ENCODE results near the gene SBF2.
"Not testable (repeated sequence)": the region's sequence is repeated elsewhere in the genome, so short reads cannot be mapped to it uniquely, and the experiment has no call there.

The SBF2 gene

GRCh38 chr11:10265936-10266335 lies 28.1 kb downstream of the SBF2 start:
- Histone ChIP-seq H3K79me1 (ENCODE audit: low read length) (peaks cover 4% of the 10 kb centered on the region), H2BK5ac (ENCODE audit: low read length) (no peak overlapping the region), H3K36me3 (ENCODE audit: control insufficient read depth, insufficient read depth, low read length) (no peaks in the 10 kb centered on the region), H3K4me3 (ENCODE audit: low read length) (no peak overlapping the region), H3K9ac (ENCODE audit: low read length) (no peak overlapping the region), H3K56ac (ENCODE audit: low read length) (no peak overlapping the region), H3K23ac (ENCODE audit: low read length) (no peak overlapping the region), H3K4me2 (ENCODE audit: low read length) (no peak overlapping the region), H2BK15ac (replicated peaks; ENCODE audit: low read depth) (no peak overlapping the region), H3K27me3 (ENCODE audit: insufficient read depth, low read length, poor library complexity) (no peaks in the 10 kb centered on the region), H3K18ac (ENCODE audit: low read length) (no peak overlapping the region), H3K27ac (ENCODE audit: low read depth, low read length) (no peak overlapping the region), H3K4me1 (ENCODE audit: control insufficient read depth, low read depth, low read length) (no peaks in the 10 kb centered on the region), H3K4ac (ENCODE audit: low read depth, low read length) (no peak overlapping the region), H3K79me2 (ENCODE audit: control insufficient read depth, insufficient read depth, low read length) (no peaks in the 10 kb centered on the region), H4K5ac (ENCODE audit: low read length) (no peak overlapping the region), H2BK120ac (ENCODE audit: low read depth, low read length) (no peak overlapping the region), H2AK5ac (ENCODE audit: low read length) (no peak overlapping the region), H4K8ac (ENCODE audit: low read depth, low read length) (no peak overlapping the region)
- DNase-seq: no peak
- no CpG with 5 or more reads among the region's 3 CpGs for WGBS (ENCODE audit: extremely low coverage, insufficient coverage, low lambda C conversion rate)

GRCh38 chr11:10264716-10265115 lies 29.3 kb downstream of the SBF2 start:
- not testable (repeated sequence) for H3K79me1 ChIP-seq (ENCODE audit: low read length); H3K27ac ChIP-seq (ENCODE audit: low read depth, low read length); H3K18ac ChIP-seq (ENCODE audit: low read length); H3K79me2 ChIP-seq (ENCODE audit: control insufficient read depth, insufficient read depth, low read length); H2BK120ac ChIP-seq (ENCODE audit: low read depth, low read length); H3K56ac ChIP-seq (ENCODE audit: low read length); H3K4me2 ChIP-seq (ENCODE audit: low read length); H3K36me3 ChIP-seq (ENCODE audit: control insufficient read depth, insufficient read depth, low read length); H3K4ac ChIP-seq (ENCODE audit: low read depth, low read length); H3K9ac ChIP-seq (ENCODE audit: low read length); DNase-seq; H3K4me1 ChIP-seq (ENCODE audit: control insufficient read depth, low read depth, low read length); H2BK15ac ChIP-seq (replicated peaks; ENCODE audit: low read depth); H3K27me3 ChIP-seq (ENCODE audit: insufficient read depth, low read length, poor library complexity); H4K8ac ChIP-seq (ENCODE audit: low read depth, low read length); H2AK5ac ChIP-seq (ENCODE audit: low read length); H3K4me3 ChIP-seq (ENCODE audit: low read length); H4K5ac ChIP-seq (ENCODE audit: low read length); H2BK5ac ChIP-seq (ENCODE audit: low read length); H3K23ac ChIP-seq (ENCODE audit: low read length)
- no CpG with 5 or more reads among the region's 3 CpGs for WGBS (ENCODE audit: extremely low coverage, insufficient coverage, low lambda C conversion rate)

GRCh38 chr11:10263929-10264328 lies 30.1 kb downstream of the SBF2 start:
- H3K79me1 ChIP-seq (ENCODE audit: low read length): peaks cover 4% of the 10 kb centered on the region
- H4K8ac ChIP-seq (ENCODE audit: low read depth, low read length): no peak overlapping the region
- no peak overlapping the region for H3K9ac ChIP-seq (ENCODE audit: low read length)
- DNase-seq: peak; percentile 68
- no peak overlapping the region for H3K4me3 ChIP-seq (ENCODE audit: low read length)
- no peak overlapping the region for H3K27ac ChIP-seq (ENCODE audit: low read depth, low read length)
- H3K18ac ChIP-seq (ENCODE audit: low read length): no peak overlapping the region
- no peaks in the 10 kb centered on the region for H3K79me2 ChIP-seq (ENCODE audit: control insufficient read depth, insufficient read depth, low read length)
- H3K56ac ChIP-seq (ENCODE audit: low read length): no peak overlapping the region
- no peak overlapping the region for H3K4ac ChIP-seq (ENCODE audit: low read depth, low read length)
- H2AK5ac ChIP-seq (ENCODE audit: low read length): no peak overlapping the region
- H3K23ac ChIP-seq (ENCODE audit: low read length): no peak overlapping the region
- H2BK5ac ChIP-seq (ENCODE audit: low read length): no peak overlapping the region
- no peaks in the 10 kb centered on the region for H3K27me3 ChIP-seq (ENCODE audit: insufficient read depth, low read length, poor library complexity)
- no peak overlapping the region for H4K5ac ChIP-seq (ENCODE audit: low read length)
- H2BK120ac ChIP-seq (ENCODE audit: low read depth, low read length): no peak overlapping the region
- no peak overlapping the region for H3K4me2 ChIP-seq (ENCODE audit: low read length)
- H2BK15ac ChIP-seq (replicated peaks; ENCODE audit: low read depth): no peak overlapping the region
- no peaks in the 10 kb centered on the region for H3K4me1 ChIP-seq (ENCODE audit: control insufficient read depth, low read depth, low read length)
- H3K36me3 ChIP-seq (ENCODE audit: control insufficient read depth, insufficient read depth, low read length): no peaks in the 10 kb centered on the region

- Histone ChIP-seq H3K4me3 (ENCODE audit: low read length) (no peak overlapping the region), H2AK5ac (ENCODE audit: low read length) (no peak overlapping the region), H3K36me3 (ENCODE audit: control insufficient read depth, insufficient read depth, low read length) (no peaks in the 10 kb centered on the region), H3K4me1 (ENCODE audit: control insufficient read depth, low read depth, low read length) (no peaks in the 10 kb centered on the region), H3K79me2 (ENCODE audit: control insufficient read depth, insufficient read depth, low read length) (no peaks in the 10 kb centered on the region), H3K56ac (ENCODE audit: low read length) (no peak overlapping the region), H3K27me3 (ENCODE audit: insufficient read depth, low read length, poor library complexity) (no peaks in the 10 kb centered on the region), H4K5ac (ENCODE audit: low read length) (no peak overlapping the region), H3K27ac (ENCODE audit: low read depth, low read length) (no peak overlapping the region), H3K79me1 (ENCODE audit: low read length) (peaks cover 5% of the 10 kb centered on the region), H3K18ac (ENCODE audit: low read length) (no peak overlapping the region), H3K23ac (ENCODE audit: low read length) (no peak overlapping the region), H3K4ac (ENCODE audit: low read depth, low read length) (no peak overlapping the region), H2BK15ac (replicated peaks; ENCODE audit: low read depth) (no peak overlapping the region), H2BK5ac (ENCODE audit: low read length) (no peak overlapping the region), H3K9ac (ENCODE audit: low read length) (no peak overlapping the region), H4K8ac (ENCODE audit: low read depth, low read length) (no peak overlapping the region), H2BK120ac (ENCODE audit: low read depth, low read length) (no peak overlapping the region), H3K4me2 (ENCODE audit: low read length) (no peak overlapping the region)
- DNase-seq: no peak
These were observed 32.2 kb downstream of the SBF2 start for GRCh38 chr11:10261821-10262220.

- WGBS (ENCODE audit: extremely low coverage, insufficient coverage, low lambda C conversion rate): no CpG with 5 or more reads among the region's 4 CpGs
- Histone ChIP-seq H2BK5ac (ENCODE audit: low read length) (no peak overlapping the region), H3K23ac (ENCODE audit: low read length) (no peak overlapping the region), H3K36me3 (ENCODE audit: control insufficient read depth, insufficient read depth, low read length) (no peaks in the 10 kb centered on the region), H2AK5ac (ENCODE audit: low read length) (no peak overlapping the region), H3K18ac (ENCODE audit: low read length) (no peak overlapping the region), H3K4ac (ENCODE audit: low read depth, low read length) (no peak overlapping the region), H3K4me3 (ENCODE audit: low read length) (no peak overlapping the region), H3K27me3 (ENCODE audit: insufficient read depth, low read length, poor library complexity) (no peaks in the 10 kb centered on the region), H4K5ac (ENCODE audit: low read length) (no peak overlapping the region), H2BK15ac (replicated peaks; ENCODE audit: low read depth) (no peak overlapping the region), H3K56ac (ENCODE audit: low read length) (peak overlapping the region; percentile 49), H4K8ac (ENCODE audit: low read depth, low read length) (no peak overlapping the region), H3K4me2 (ENCODE audit: low read length) (no peak overlapping the region), H3K9ac (ENCODE audit: low read length) (no peak overlapping the region), H3K4me1 (ENCODE audit: control insufficient read depth, low read depth, low read length) (no peaks in the 10 kb centered on the region), H3K27ac (ENCODE audit: low read depth, low read length) (no peak overlapping the region), H3K79me2 (ENCODE audit: control insufficient read depth, insufficient read depth, low read length) (peaks cover 3% of the 10 kb centered on the region), H3K79me1 (ENCODE audit: low read length) (peaks cover 3% of the 10 kb centered on the region), H2BK120ac (ENCODE audit: low read depth, low read length) (no peak overlapping the region)
- peak; percentile 35 for DNase-seq
These were observed 36.5 kb downstream of the SBF2 start for GRCh38 chr11:10257478-10257877.

GRCh38 chr11:10255388-10256125 lies 38.5 kb downstream of the SBF2 start:
- peaks cover 3% of the 10 kb centered on the region for H3K79me2 ChIP-seq (ENCODE audit: control insufficient read depth, insufficient read depth, low read length)
- peaks cover 3% of the 10 kb centered on the region for H3K79me1 ChIP-seq (ENCODE audit: low read length)
- no peak overlapping the region for H3K9ac ChIP-seq (ENCODE audit: low read length)
- H2AK5ac ChIP-seq (ENCODE audit: low read length): no peak overlapping the region
- no peak overlapping the region for H2BK5ac ChIP-seq (ENCODE audit: low read length)
- H3K18ac ChIP-seq (ENCODE audit: low read length): no peak overlapping the region
- no peaks in the 10 kb centered on the region for H3K27me3 ChIP-seq (ENCODE audit: insufficient read depth, low read length, poor library complexity)
- H4K5ac ChIP-seq (ENCODE audit: low read length): no peak overlapping the region
- no peaks in the 10 kb centered on the region for H3K36me3 ChIP-seq (ENCODE audit: control insufficient read depth, insufficient read depth, low read length)
- no peak overlapping the region for H2BK15ac ChIP-seq (replicated peaks; ENCODE audit: low read depth)
- no peak overlapping the region for H4K8ac ChIP-seq (ENCODE audit: low read depth, low read length)
- no peak overlapping the region for H3K4me3 ChIP-seq (ENCODE audit: low read length)
- WGBS (ENCODE audit: extremely low coverage, insufficient coverage, low lambda C conversion rate): no CpG with 5 or more reads among the region's 3 CpGs
- no peak overlapping the region for H3K27ac ChIP-seq (ENCODE audit: low read depth, low read length)
- H3K4me2 ChIP-seq (ENCODE audit: low read length): no peak overlapping the region
- no peak overlapping the region for H3K23ac ChIP-seq (ENCODE audit: low read length)
- DNase-seq: no peak
- H3K4ac ChIP-seq (ENCODE audit: low read depth, low read length): no peak overlapping the region
- H3K56ac ChIP-seq (ENCODE audit: low read length): no peak overlapping the region
- H3K4me1 ChIP-seq (ENCODE audit: control insufficient read depth, low read depth, low read length): no peaks in the 10 kb centered on the region
- no peak overlapping the region for H2BK120ac ChIP-seq (ENCODE audit: low read depth, low read length)
